Peyer's patch (tissue), 4 donors: ENCODE measurements around the gene FIGNL1.

ENCODE experiments used
- CTCF ChIP-seq, 6 experiments: fragments of 450-650 bp in 4 of 6; fragments of 200-600 bp in 2 of 6; sonication (generic) in 1 of 6; IDR thresholded peaks; one replicate each; pipeline ENCODE4 v1.5.1; 2017 to 2019; ENCODE audit warnings: antibody characterized with exemption in 6 of 6, mild to moderate bottlenecking in 3 of 6, moderate library complexity in 1 of 6
- POLR2A ChIP-seq, 2 donors: fragments of 450-650 bp; IDR thresholded peaks; one replicate each; pipeline ENCODE4 v1.5.1; 2017; ENCODE audit warnings: antibody characterized with exemption in 2 of 2, mild to moderate bottlenecking in 2 of 2, moderate library complexity in 2 of 2

DNA sequence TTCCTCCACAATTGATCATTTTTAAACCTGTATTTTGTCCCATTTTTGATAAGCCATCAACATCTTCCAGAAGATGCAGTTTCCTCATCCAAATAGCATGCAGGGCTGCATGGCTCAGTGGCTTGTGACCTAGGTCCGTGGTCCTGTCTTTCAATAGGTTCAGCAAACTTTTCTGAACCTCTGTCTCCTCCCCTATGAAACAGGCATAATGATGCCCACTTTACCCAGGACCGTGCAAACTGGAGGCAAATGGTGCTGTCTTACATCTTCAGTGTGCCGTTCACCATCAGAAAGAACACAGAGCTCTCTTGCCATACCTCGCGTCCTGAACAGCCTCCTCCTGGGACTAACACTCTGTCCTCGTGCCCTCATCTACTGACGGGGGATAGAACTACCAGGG is 22.3 kb upstream of the FIGNL1 start:
- no peak for TF ChIP-seq CTCF (IDR thresholded peaks at IDR 0.05)
- no peak for TF ChIP-seq POLR2A (IDR thresholded peaks at IDR 0.05)
